Measurements from ENCODE around the gene PRR7.

DNA sequence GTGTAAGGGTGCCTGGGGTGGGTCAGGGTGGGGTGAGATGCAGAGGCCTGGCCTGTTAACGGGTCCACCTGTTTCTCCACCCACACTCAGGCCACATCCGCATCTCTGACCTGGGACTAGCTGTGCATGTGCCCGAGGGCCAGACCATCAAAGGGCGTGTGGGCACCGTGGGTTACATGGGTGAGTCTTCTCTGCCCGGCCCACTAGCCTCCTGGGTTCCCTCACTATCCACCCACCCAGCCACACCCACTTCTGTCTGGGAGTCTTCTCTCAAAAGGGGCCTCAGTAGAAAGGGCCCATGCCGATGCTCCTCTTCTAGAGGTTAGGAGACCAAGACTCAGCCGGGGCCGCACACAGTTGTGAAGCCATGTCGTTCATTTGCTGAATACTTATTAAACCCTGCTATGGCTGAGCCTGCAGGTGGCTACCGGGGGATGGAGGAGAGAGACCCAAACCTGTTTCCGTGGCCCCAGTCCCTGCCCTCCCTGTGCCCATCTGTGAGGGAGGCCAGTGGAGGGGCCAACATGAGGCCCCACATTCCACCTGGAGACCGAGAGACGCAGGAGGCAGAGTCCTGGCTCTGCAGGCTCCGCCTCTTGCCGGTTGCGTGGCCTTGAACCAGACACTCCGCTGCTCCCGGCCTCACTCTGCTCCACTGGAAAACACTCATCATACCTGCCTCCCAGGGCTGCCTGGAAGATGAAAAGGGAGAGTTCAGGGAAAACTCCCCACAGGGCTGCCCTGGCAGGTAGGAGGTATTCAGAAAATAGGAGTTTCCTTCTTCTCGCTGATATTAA lies 11.5 kb upstream of the PRR7 start:
- TF ChIP-seq POLR2AphosphoS5 (IDR thresholded peaks at IDR 0.05; ENCODE audit: insufficient read depth in 1 of 2, low read depth in 1 of 2) (no peak), CTCF (IDR thresholded peaks at IDR 0.05) (no peak), POLR2A (IDR thresholded peaks at IDR 0.05) (no peak)
